Liver (tissue), 9 donors: Measurements from ENCODE around the gene POGZ. TPM values are rescaled to one million over a fixed set of nuclear protein-coding genes. Genes with fewer than 3 reads are reported as not detected.

ENCODE experiments used
- DNase-seq: peaks from one replicate; pipeline ENCODE4 v3.0.0-alpha.2; 2017; ENCODE audit warnings: low spot score
- H3K27ac ChIP-seq, 2 donors: one replicate each; pipeline ENCODE4 v1.7.0; 2013; ENCODE audit warnings: inconsistent platforms in 2 of 2, low read length in 2 of 2, control low read depth in 1 of 2, low read depth in 1 of 2, mild to moderate bottlenecking in 1 of 2
- H3K27me3 ChIP-seq, 4 donors: one replicate each; pipeline versions ENCODE4 v1.6.1 to v1.7.0; 2013; ENCODE audit warnings: low read length in 3 of 4, inconsistent platforms in 1 of 4, mild to moderate bottlenecking in 1 of 4, moderate library complexity in 1 of 4; ENCODE audit not compliant: control insufficient read depth in 4 of 4, insufficient read depth in 4 of 4
- H3K36me3 ChIP-seq, 4 donors: one replicate each; pipeline versions ENCODE4 v1.6.1 to v1.7.0; 2013; ENCODE audit warnings: low read length in 3 of 4, mild to moderate bottlenecking in 3 of 4, low read depth in 1 of 4, moderate library complexity in 1 of 4; ENCODE audit not compliant: control insufficient read depth in 4 of 4, insufficient read depth in 3 of 4
- H3K4me1 ChIP-seq, 4 donors: one replicate each; pipeline versions ENCODE4 v1.6.1 to v1.7.0; 2013; ENCODE audit warnings: low read length in 3 of 4, mild to moderate bottlenecking in 3 of 4, moderate library complexity in 1 of 4; ENCODE audit not compliant: control insufficient read depth in 4 of 4, insufficient read depth in 4 of 4
- H3K4me3 ChIP-seq, 3 donors: one replicate each; pipeline versions ENCODE4 v1.6.1 to v1.7.0; 2013; ENCODE audit warnings: low read length in 3 of 3, control low read depth in 1 of 3, low read depth in 1 of 3, mild to moderate bottlenecking in 1 of 3
- H3K9ac ChIP-seq, 2 donors: one replicate each; pipeline ENCODE4 v1.7.0; 2013; ENCODE audit warnings: low read length in 2 of 2, mild to moderate bottlenecking in 2 of 2, moderate library complexity in 2 of 2, control low read depth in 1 of 2, low read depth in 1 of 2
- H3K9me3 ChIP-seq, 4 donors: one replicate each; pipeline versions ENCODE4 v1.6.1 to v1.7.0; 2013; ENCODE audit warnings: low read length in 3 of 4; ENCODE audit not compliant: control insufficient read depth in 4 of 4
- ATF3 ChIP-seq: IDR thresholded peaks from 2 replicates; pipeline ENCODE4 v1.6.1; 2016; ENCODE audit warnings: antibody characterized with exemption
- CTCF ChIP-seq: fragments of 150-350 bp; IDR thresholded peaks from 2 replicates; pipeline ENCODE4 v1.5.1; 2017; ENCODE audit warnings: improper control_type of control experiment, low read depth, low read length; ENCODE audit not compliant: missing input control
- EGR1 ChIP-seq, 2 donors: IDR thresholded peaks; 2 replicates each; pipeline ENCODE4 v1.6.1; 2016 to 2018; ENCODE audit warnings: antibody characterized with exemption in 2 of 2, low read depth in 2 of 2
- FOXA1 ChIP-seq: IDR thresholded peaks from 2 replicates; pipeline ENCODE4 v1.6.1; 2016; ENCODE audit warnings: antibody characterized with exemption
- FOXA2 ChIP-seq: IDR thresholded peaks from 2 replicates; pipeline ENCODE4 v1.6.1; 2016; ENCODE audit warnings: antibody characterized with exemption
- HNF4A ChIP-seq, 2 donors: conservative IDR thresholded peaks; 2 replicates each; pipeline ENCODE4 v1.6.1; 2016; ENCODE audit warnings: antibody characterized with exemption in 2 of 2, mild to moderate bottlenecking in 2 of 2
- HNF4G ChIP-seq: IDR thresholded peaks from 2 replicates; pipeline ENCODE4 v1.6.1; 2016; ENCODE audit warnings: antibody characterized with exemption
- JUND ChIP-seq, 2 donors: IDR thresholded peaks; 2 replicates each; pipeline ENCODE4 v1.6.1; 2016; ENCODE audit warnings: antibody characterized with exemption in 2 of 2
- MAX ChIP-seq: IDR thresholded peaks from 2 replicates; pipeline ENCODE4 v1.6.1; 2016; ENCODE audit warnings: antibody characterized with exemption
- NR2F2 ChIP-seq: IDR thresholded peaks from 2 replicates; pipeline ENCODE4 v1.6.1; 2016; ENCODE audit warnings: antibody characterized with exemption
- RAD21 ChIP-seq, 2 donors: IDR thresholded peaks; 2 replicates each; pipeline ENCODE4 v1.6.1; 2016; ENCODE audit warnings: antibody characterized with exemption in 2 of 2, mild to moderate bottlenecking in 2 of 2
- REST ChIP-seq: IDR thresholded peaks from 2 replicates; pipeline ENCODE4 v1.6.1; 2016; ENCODE audit warnings: antibody characterized with exemption, mild to moderate bottlenecking
- RXRA ChIP-seq, 2 donors: IDR thresholded peaks; 2 replicates each; pipeline ENCODE4 v1.6.1; 2017 to 2018; ENCODE audit warnings: antibody characterized with exemption in 2 of 2, mild to moderate bottlenecking in 1 of 2
- SP1 ChIP-seq: IDR thresholded peaks from 2 replicates; pipeline ENCODE4 v1.6.1; 2018; ENCODE audit warnings: antibody characterized with exemption, mild to moderate bottlenecking
- TAF1 ChIP-seq: conservative IDR thresholded peaks from 2 replicates; pipeline ENCODE4 v1.6.1; 2016; ENCODE audit warnings: antibody characterized with exemption, mild to moderate bottlenecking
- YY1 ChIP-seq: IDR thresholded peaks from 2 replicates; pipeline ENCODE4 v1.6.1; 2016; ENCODE audit warnings: antibody characterized with exemption, mild to moderate bottlenecking
- WGBS: extraction: QIAGEN DNeasy Blood & Tissue Kit; methylation state at CpG from one replicate; pipeline ENCODE4 v1.1.7; 2013; 5-methylcytosine and 5-hydroxymethylcytosine counted together
- polyA plus RNA-seq, 2 donors: library from polyadenylated mRNA; stranded (reverse) in 1 of 2; unstranded in 1 of 2; fragments of 200-250 nt in 1 of 2; fragments of >200 nt in 1 of 2; fragmentation: Nextera tagmentation in 1 of 2; extraction: Ambion mirVana in 1 of 2; gene quantifications; one replicate each; pipeline versions ENCODE4 v1.2.1 to v1.2.3, GENCODE V29; 2013 to 2015
- total RNA-seq, 2 donors: library from RNA; depleted of rRNA; stranded (reverse); fragments of >200 nt; gene quantifications; one replicate each; pipeline ENCODE4 v1.2.3, GENCODE V29; 2014
- donor health status: healthy.
- donor health status: healthy.
- donor health status: healthy.
- donor health status: healthy.
- donor health status: healthy.

The POGZ gene
- total and polyA plus RNA-seq, 4 donors = 7.7 to 30.1 (median 17.3) TPM

GRCh38 chr1:151405187-151405951 is 53.9 kb downstream of the POGZ start:
- WGBS = 95% methylated on average over 13 of the region's 13 CpGs

GRCh38 chr1:151403612-151404011 is 55.7 kb downstream of the POGZ start:
- Histone ChIP-seq H3K9ac (no peak overlapping the region), H3K27ac (no peak overlapping the region), H3K4me3 (no peak overlapping the region), H3K4me1 (peaks cover 2 to 31% (median 25%) of the 10 kb centered on the region in 4 donors), H3K36me3 (peaks cover 13 to 62% (median 61%) of the 10 kb centered on the region in 4 donors), H3K9me3 (no peaks in the 10 kb centered on the region), H3K27me3 (no peaks in the 10 kb centered on the region)
- no peak for DNase-seq
- TF ChIP-seq HNF4G (no peak), FOXA1 (no peak), JUND (IDR thresholded peaks at IDR 0.05) (no peak), NR2F2 (no peak), MAX (no peak), TAF1 (no peak), ATF3 (no peak), HNF4A (conservative IDR thresholded peaks at IDR 0.05) (no peak), YY1 (no peak), EGR1 (IDR thresholded peaks at IDR 0.05; ENCODE audit: low read depth in 2 of 2) (no peak), REST (no peak), SP1 (no peak), FOXA2 (no peak), RAD21 (IDR thresholded peaks at IDR 0.05) (no peak), CTCF (no peak)
- WGBS = 97% methylated on average over 3 of the region's 3 CpGs

More at GRCh38 chr1:151405187-151405951, 53.9 kb downstream of the POGZ start:
- Histone ChIP-seq H3K36me3 (peaks cover 18 to 78% (median 75%) of the 10 kb centered on the region in 4 donors), H3K27me3 (no peaks in the 10 kb centered on the region), H3K9me3 (no peaks in the 10 kb centered on the region), H3K4me3 (no peak overlapping the region), H3K4me1 (peaks cover 2 to 27% (median 21%) of the 10 kb centered on the region in 4 donors), H3K27ac (no peak overlapping the region), H3K9ac (no peak overlapping the region)
- no peak for DNase-seq
- TF ChIP-seq JUND (IDR thresholded peaks at IDR 0.05) (no peak), YY1 (no peak), REST (no peak), RXRA (IDR thresholded peaks at IDR 0.05) (no peak)
